Measurements from ENCODE around the gene LPP.

- TF ChIP-seq EZH2phosphoT487 (IDR thresholded peaks at IDR 0.05; ENCODE audit: low read length) (no peak), CTCF (IDR thresholded peaks at IDR 0.05; ENCODE audit: low read length) (no peak)
These were observed 208.5 kb downstream of the LPP start for GRCh38 chr3:188362405-188362831.

All from MM.1S (cell line).